ENCODE data around the gene IFNAR2.

Gene IFNAR2

DNA sequence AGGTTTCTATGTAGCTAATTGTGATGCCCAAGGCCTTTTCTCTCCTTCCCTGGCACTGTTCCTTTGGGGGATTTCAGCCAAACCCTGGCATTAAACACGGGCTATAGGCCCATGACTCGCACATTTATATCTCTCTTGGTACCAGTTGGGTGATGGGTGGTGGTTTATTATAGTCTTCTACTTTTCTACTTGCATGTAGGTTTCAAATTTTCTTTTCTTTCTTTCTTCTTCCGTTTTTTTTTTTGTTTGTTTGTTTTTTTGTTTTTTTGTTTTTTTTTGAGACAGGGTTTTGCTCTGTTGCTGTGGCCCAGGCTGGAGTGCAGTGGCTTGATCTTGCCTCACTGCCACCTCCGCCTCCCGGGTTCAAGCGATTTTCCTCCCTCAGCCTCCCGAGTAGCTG lies 37.5 kb downstream of the IFNAR2 start:
- peak; percentile 18 for DNase-seq (ENCODE audit: low spot score)

DNA sequence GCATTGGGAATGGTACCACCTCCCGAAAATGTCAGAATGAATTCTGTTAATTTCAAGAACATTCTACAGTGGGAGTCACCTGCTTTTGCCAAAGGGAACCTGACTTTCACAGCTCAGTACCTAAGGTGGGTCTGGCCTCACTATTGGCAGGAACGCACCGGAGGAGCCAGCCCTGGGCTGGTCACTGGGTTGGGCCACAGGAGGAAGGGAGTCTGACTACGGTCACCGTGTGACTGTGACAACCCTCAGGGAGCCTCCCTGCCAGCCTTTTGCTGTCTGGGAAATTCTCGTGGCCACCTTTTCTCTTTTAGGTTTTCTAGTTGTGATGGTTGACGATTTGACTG lies 38.6 kb downstream of the IFNAR2 start:
- DNase-seq (ENCODE audit: low spot score), result no peak

DNA sequence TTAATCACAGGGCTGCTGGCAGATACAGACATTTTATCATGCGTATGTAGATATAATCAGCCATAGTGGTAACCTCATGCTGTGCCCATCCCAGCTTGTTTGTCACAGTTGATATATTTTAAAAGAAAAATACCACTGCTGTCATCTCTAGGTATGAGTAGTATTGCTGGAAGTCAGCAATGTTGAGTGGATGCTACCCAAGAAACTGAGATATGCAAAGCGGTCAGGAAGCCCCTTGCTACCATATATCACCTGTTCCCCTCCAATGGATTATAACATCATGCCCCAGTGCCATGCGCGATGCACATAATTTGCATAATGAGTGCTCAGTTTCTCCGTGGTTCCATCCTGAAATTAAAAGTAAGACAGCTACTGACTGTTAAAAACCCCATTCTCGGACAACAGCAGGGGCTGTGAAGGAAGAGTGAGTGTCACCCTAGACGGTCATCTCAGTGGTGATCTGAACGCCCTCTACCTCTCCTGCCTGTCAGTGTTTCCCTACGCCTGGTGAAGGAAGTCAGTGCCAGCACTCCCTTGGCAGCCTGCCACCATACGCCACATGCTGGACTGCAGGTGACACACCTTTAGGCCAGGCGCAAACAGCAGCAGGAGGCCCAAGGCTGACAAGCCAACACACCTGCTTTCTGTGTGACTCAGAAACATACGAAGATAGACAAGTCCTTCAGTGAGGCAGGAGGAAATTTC lies 39.2 kb downstream of the IFNAR2 start:
- DNase-seq (ENCODE audit: low spot score), result no peak

DNA sequence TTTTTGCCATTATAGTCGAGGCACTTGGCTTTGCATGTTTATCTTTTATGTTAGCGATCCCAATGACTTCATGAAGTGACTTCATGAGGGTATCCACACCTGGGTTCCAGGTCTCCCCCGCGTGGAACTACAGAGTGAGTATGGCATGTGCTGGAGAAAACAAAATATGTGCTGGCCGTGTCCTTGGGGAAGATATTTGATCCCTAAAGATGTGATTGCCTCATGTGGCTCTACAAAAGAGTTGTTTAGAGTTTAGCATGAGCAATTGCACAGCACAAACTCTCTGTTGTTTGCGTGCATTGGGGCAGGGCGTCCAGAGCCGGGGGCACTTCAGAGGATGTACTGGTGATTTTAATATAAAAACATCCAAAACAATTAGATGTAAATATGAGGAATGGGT lies 41.2 kb downstream of the IFNAR2 start:
- DNase-seq (ENCODE audit: low spot score), result no peak

DNA sequence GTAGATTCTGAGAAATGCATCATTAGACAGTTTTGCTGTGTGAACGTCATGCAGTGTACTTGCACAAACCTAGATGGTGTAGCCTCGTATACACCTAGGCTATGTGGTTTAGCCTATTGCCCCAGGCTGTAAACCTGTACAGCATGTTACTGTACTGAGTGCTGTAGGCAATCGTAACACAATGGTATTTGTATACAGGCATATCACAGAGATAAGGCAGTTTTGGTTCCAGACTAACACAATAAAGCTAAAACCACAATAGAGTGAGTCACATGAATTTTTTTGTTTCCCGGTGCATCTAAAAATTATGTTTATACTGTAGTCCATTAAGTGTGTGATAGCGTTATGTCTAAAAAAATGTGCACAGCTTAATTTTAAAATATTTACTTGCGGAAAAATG lies 43.3 kb downstream of the IFNAR2 start:
- DNase-seq (ENCODE audit: low spot score), result no peak

DNA sequence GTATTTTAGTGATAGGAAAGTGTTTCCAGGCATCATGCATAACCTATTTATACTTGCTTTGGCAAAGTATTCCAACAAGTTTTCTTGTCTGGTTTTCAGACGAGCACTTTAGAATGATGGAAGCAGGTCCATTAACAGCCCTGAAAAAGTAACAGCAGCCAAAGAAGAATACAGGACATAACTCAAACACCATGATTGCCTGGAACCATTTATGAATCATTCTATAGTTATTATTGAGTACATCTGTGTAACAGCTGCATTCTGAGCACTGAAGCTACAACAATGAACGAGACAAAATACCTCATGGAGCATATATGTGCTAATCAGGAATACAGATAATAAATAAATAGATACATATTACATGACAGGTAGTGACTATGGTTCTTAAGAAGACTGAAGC lies 49.0 kb downstream of the IFNAR2 start:
- no peak for DNase-seq (ENCODE audit: low spot score)

DNA sequence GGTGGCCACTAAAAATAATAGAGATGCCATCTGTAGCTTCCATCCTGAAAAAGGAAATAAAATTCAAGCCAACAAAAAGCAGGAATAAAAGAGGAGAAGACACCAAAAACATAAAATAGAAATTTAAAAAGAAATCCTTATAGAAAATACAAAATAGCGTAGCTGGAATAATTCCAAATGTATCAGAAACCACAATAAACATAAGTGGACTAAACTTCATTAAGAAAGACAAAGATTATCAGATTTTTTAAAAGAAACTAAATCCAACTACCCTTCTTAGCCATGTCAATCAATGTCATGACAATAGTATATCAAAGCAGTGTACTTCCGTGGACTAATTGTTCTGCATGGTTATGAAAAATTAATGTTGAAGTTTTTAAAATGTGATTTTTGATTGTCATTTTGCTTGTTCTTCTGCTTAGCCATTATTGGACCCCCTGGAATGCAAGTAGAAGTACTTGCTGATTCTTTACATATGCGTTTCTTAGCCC lies 49.6 kb downstream of the IFNAR2 start:
- DNase-seq (ENCODE audit: low spot score), result no peak
